ENCODE measurements around the gene RGS3.

DNA sequence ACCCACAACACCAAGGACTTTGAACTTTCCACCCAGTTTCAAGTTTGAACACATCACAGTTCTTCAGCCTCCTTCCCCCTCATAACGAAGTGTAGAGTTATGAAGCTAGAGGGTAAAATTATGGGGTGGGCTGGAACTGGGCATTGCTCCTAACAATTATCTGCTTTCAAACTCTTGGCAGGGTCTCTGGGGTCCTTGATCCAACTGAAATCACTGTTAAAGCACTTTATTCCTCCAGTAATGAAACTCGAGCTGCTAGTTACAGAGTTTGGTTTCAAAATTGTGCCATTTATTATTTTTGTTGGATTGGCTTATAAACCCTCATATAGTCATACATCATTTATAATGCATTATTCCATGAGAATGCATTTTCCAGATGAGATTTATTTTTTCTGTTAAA lies 158.5 kb downstream of the RGS3 start:
- TF ChIP-seq, protein P1, sequence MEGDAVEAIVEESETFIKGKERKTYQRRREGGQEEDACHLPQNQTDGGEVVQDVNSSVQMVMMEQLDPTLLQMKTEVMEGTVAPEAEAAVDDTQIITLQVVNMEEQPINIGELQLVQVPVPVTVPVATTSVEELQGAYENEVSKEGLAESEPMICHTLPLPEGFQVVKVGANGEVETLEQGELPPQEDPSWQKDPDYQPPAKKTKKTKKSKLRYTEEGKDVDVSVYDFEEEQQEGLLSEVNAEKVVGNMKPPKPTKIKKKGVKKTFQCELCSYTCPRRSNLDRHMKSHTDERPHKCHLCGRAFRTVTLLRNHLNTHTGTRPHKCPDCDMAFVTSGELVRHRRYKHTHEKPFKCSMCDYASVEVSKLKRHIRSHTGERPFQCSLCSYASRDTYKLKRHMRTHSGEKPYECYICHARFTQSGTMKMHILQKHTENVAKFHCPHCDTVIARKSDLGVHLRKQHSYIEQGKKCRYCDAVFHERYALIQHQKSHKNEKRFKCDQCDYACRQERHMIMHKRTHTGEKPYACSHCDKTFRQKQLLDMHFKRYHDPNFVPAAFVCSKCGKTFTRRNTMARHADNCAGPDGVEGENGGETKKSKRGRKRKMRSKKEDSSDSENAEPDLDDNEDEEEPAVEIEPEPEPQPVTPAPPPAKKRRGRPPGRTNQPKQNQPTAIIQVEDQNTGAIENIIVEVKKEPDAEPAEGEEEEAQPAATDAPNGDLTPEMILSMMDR (IDR thresholded peaks at IDR 0.05), result no peak
- TF ChIP-seq POLR2A (IDR thresholded peaks at IDR 0.05), result no peak
- no peak for TF ChIP-seq POLR2AphosphoS5 (IDR thresholded peaks at IDR 0.05)
